Activated naive CD4-positive, alpha-beta T cell treated with anti-CD3 and anti-CD28 coated beads, Interleukin-2, amount 50 U/mL, for 16 hours (primary cell): ENCODE results near the gene CSH2.
A peak's percentile ranks its signal among the peaks of the same experiment; 100 is the strongest.
"Not testable (repeated sequence)": the region's sequence is repeated elsewhere in the genome, so short reads cannot be mapped to it uniquely, and the experiment has no call there.

ENCODE experiments used
- DNase-seq: peaks from one replicate; pipeline ENCODE4 v3.0.0-alpha.2; 2020

The CSH2 gene

DNA sequence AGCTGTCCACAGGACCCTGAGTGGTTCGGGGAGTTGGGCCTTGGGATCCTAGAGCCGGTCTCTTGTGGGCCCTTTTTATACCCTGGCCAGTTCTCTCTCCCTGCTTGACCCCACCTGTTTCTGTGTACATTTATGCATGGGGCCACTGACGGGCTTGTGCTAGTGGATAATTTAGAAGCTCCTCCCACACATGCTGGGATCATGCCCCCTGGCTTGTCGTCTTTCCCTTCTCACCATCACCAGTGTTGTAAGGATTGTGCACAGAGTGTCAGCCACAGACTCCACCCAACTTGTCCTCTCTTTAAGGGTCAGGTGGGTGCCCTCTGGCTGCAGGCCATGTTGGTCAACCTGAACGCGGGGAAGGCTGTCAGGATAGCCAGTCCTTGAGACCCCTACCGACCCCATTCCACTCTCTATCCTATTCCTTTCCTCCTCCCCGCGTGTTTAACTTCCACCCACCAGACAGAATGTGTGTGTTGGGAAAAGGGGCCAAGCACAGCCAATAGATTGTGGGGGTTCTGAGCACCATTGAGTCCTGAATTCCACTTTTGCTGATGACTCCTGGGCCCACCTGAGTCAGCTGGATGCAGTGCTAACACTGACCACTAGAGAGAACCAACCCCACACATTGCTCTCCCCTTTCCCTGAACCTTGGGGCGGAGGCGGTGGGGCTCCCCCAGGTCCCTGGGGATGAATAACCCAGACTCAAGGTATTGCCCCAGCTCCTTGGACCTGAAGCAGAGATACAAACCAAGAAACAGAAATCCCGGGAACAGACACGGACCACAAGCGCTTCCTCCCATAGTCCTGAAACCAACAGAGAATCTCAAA lies 23.3 kb upstream of the CSH2 start, which contains the start of gene CSH1:
Gene CSH1, minus strand, starts transcription at position 51 of the 831 bp plus-strand sequence. CDS start 63 bp downstream, outside the sequence.
- not testable (repeated sequence) for DNase-seq

DNA sequence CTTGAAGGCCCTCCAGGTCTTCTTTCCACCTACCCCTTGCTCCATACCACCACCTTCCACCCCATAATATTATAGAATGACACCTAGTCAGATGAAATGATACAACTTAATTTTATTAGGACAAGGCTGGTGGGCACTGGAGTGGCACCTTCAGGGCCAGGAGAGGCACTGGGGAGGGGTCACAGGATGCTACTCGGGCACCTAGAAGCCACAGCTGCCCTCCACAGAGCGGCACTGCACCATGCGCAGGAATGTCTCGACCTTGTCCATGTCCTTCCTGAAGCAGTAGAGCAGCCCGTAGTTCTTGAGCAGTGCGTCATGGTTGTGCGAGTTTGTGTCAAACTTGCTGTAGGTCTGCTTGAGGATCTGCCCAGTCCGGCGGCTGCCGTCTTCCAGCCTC lies 21.3 kb upstream of the CSH2 start:
- not testable (repeated sequence) for DNase-seq

DNA sequence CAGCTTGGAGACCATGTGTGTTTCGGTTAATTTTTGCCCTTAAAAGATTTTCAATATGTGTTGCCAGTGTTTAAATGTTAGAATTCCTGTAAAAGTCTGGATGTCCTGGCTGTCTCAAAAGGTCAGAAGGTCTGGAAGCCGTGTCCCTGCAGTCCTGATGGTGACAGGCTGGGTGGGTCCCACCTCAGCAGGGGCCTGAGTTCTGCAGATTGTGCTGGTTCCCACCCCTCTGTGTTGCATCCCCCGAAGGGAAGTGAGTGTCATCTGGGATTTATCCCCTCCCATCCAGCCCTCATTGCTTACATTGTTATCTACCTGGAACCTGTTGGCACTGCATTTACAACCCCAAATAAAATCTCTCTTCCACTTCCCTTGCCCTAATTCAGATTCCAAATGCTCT lies 20.5 kb upstream of the CSH2 start:
- DNase-seq = not testable (repeated sequence)

DNA sequence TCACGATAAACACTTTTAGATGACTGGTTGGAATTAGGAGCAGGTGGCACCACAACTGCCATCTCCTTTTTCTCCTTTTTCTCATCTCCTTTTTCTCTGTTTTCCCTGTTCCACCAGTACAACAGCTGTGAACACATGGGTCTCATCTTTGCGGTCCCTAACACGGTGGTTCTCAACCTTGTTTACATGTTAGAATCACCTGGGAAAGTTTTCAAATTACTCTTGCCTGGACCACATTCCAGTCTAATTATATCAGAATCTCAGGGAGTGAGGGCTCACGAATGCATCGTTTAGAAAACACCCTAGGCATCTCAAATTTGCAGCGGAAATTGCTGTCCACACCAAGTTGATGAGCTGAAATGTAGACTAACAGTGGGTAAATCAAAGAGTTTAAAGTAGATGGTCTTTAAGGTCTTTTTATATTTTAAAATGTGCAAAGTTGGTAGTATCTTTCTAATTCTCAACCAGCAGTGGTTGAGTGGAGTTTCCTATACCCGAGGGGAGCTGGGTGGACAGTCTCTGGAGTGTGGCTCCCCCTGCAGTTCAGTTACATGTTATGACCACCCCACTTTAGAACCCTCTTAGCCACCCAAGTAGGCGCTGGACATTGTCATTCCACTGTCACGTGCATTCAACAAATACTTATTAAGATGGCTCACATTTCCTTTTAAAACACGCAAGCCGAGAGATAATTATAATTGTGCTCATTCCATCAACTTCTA lies 19.0 kb upstream of the CSH2 start:
- not testable (repeated sequence) for DNase-seq

DNA sequence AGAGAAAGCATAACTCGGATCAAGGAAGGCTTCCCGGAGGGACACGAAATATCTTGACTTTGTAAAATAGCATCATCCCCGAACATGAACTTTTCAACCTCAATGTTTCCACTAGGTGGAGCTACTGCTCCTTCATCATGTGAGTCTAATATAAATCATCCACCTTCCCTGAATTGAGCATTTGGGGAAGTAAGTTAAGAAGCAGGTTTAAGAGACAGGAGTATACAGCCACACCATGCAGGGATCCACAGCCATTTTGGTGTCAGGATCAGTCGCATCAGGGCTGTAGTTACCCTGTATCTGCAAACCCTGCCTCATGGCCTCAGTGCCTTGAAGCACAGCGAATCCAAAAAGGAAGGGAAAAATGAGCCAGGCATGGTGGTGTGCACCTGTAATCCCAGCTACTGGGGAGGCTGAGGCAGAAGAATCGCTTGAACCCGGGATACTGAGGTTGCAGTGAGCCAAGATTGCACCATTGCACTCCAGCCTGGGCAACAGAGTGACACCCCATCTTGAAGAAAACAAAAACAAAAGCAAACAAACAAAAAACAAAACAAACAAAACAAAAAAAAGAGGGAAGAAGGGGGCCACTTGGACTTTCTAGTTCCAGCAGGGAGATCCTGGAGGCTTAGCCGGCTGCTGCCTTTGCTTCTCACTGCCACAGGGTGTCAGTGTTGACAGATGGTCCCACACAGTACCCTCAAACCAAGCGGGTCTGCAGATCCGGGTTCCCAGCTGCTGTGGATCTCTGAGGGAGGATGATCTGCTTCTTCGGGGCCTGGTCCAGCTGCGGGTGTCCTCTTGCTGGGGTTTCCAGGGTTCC lies 15.8 kb upstream of the CSH2 start:
- not testable (repeated sequence) for DNase-seq

DNA sequence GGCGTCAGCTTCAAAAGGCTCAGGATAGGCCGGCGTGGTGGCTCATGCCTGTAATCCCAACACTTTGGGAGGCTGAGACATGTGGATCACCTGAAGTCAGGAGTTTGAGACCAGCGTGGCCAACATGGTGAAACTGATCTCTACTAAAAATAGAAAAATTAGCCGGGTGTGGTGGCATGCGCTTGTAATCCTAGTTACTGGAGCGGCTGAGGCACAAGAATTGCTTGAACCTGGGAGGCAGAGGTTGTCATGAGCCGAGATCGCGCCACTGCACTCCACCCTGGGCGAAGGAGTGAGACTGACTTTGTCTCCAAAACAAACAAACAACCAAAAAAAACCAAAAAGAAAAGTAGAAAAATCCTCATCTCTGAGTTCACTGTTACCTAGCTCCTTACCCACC lies 11.6 kb upstream of the CSH2 start:
- not testable (repeated sequence) for DNase-seq

DNA sequence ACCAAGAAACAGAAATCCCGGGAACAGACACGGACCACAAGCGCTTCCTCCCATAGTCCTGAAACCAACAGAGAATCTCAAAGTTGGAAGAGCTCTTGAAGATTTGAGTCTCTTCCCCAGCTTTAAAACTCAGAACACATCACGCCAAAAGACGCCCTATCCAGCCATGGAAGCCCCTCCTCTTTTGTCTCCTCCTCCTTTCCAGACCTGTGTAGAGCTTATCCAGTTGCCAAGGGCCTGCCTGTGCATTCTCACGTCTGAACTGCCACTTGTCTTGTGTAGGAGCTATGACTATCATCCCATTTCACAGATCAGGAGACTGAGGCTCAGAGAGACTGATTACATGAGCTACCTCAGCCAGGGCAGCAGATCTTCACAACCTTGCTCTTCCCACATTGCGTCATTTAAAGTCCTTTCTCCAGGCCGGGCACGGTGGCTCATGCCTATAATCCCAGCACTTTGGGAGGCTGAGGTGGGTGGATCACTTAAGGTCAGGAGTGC lies 9.2 kb upstream of the CSH2 start:
- not testable (repeated sequence) for DNase-seq

DNA sequence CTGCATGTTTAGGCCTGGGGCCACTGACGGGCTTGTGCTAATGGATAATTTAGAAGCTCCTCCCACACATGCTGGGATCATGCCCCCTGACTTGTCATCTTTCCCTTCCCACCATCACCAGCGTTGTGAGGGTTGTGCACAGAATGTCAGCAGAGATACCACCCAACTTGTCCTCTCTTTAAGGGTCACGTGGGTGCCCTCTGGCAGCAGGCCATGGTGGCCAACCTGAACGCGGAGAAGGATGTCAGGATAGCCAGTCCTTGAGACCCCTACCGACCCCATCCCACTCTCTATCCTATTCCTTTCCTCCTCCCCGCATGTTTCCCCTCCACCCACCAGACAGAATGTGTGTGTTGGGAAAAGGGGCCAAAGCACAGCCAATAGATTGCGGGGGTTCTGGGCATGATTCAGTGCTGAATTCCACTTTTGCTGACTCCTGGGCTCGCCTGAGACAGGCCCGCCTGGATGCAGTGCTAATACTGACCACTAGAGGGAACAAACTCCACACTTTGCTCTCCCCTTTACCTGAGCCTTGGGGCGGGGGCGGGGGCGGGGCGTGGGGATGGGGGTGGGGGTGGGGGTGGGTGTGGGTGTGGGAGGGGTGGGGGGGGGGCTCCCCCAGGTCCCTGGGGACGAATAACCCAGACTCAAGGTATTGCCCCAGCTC lies 8.6 kb upstream of the CSH2 start, which contains the start of gene GH2:
Gene GH2, minus strand, starts transcription at position 10 of the 667 bp plus-strand sequence. CDS start 143 bp downstream, outside the sequence.
- DNase-seq = peak; percentile 66

DNA sequence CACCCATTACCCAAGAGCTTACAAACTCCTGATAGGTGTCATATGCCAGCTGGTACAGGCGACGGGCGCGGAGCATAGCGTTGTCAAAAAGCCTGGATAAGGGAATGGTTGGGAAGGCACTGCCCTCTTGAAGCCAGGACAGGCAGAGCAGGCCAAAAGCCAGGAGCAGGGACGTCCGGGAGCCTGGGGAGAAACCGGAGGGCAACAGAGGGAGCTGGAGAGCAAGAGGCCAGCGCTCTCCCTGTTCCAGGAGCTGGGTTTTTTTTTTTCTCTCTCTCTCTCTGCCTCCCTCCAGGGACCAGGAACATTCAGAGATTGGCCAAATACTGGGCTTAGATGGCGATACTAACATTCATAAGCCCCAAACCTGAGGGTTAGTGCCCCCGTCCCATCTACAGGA lies 7.9 kb upstream of the CSH2 start:
- DNase-seq = not testable (repeated sequence)

DNA sequence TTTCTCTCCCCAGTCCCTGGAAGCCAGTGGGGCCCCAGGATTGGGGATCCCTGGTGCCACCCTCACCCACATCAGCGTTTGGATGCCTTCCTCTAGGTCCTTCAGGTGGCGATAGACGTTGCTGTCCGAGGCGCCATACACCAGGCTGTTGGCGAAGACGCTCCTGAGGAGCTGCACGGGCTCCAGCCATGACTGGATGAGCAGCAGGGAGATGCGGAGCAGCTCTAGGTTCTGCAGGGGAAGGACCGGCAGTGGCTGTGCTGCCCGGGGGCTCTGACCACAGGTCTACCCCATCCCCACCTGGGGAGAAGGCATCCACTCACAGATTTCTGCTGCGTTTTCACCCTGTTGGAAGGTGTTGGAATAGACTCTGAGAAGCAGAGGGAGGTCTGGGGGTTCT lies 7.2 kb upstream of the CSH2 start:
- DNase-seq = no peak

DNA sequence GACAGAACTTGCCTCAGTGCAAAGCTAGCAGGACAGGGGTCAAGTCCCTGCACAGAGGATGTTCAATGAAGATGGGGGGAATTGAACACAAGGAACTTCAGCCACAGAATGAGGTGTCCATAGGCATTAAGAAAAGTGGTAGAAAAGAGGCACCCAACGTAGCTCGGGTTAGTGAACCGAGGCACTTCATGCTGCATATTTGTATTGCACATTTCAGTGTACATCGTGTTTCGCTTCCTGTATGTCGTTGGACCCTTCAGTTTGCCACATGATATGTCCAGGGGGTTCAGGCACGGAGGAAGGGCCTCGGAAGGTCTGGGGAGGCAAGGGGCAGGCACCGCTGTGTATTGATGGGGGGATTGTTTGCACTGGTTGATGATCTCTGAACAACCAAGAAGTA lies 4.9 kb upstream of the CSH2 start:
- DNase-seq = not testable (repeated sequence)

DNA sequence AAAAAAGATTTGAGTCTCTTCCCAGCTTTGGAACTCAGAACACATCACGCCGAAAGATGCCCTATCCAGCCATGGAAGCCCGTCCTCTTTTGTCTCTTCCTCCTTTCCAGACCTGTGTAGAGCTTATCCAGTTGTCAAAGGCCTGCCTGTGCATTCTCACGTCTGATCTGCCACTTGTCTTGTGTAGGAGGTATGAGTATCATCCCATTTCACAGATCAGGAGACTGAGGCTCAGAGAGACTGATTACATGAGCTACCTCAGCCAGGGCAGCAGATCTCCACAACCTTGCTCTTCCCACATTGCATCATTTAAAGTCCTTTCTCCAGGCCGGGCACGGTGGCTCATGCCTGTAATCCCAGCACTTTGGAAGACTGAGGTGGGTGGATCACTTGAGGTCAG lies 1.2 kb upstream of the CSH2 start:
- not testable (repeated sequence) for DNase-seq

DNA sequence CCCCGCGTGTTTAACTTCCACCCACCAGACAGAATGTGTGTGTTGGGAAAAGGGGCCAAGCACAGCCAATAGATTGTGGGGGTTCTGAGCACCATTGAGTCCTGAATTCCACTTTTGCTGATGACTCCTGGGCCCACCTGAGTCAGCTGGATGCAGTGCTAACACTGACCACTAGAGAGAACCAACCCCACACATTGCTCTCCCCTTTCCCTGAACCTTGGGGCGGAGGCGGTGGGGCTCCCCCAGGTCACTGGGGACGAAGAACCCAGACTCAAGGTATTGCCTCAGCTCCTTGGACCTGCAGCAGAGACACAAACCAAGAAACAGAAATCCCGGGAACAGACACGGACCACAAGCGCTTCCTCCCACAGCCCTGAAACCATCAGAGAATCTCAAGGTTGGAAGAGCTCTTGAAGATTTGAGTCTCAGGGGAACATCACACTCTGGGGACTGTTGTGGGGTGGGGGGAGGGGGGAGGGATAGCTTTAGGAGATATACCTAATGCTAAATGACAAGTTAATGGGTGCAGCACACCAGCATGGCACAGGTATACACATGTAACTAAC lies 667 bp upstream of the CSH2 start:
- not testable (repeated sequence) for DNase-seq

DNA sequence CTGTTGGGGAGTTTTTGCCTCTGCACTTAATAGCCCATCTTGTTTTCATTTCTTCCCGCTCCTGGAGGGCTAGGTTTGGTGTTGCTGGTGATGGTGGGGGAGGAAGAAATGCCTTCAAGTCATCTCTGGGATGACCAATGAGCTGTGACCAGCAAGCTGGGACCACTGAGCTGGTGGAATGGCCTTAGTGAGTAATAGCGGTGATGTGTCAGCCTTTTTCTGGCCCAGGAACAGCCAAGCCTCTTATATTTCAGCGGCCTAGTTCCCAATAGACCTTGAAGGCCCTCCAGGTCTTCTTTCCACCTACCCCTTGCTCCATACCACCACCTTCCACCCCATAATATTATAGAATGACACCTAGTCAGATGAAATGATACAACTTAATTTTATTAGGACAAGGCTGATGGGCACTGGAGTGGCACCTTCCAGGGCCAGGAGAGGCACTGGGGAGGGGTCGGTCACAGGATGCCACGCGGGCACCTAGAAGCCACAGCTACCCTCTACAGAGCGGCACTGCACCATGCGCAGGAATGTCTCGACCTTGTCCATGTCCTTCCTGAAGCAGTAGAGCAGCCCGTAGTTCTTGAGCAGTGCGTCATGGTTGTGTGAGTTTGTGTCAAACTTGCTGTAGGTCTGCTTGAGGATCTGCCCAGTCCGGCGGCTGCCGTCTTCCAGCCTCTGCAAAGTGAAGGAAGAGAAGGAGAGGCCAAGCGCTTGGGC lies 1.7 kb downstream of the CSH2 start:
- DNase-seq = not testable (repeated sequence)

DNA sequence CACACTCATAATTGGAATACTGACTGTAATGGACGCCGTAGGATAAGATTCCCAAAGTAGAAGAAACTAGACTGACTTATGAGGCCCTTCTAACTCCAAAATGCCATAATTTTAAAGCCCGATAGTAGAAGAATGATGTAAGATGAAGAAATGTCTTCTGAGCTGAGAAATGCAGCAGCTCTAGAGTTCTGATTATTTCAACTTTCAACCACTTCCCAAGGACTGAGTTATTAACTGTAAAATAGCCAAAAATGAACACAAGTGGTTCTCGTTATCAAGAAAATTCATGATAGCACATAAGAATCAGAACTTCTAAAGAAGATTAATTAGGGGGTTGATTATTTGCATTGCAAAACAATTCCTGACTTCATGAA lies 3.2 kb downstream of the CSH2 start:
- DNase-seq = not testable (repeated sequence)

DNA sequence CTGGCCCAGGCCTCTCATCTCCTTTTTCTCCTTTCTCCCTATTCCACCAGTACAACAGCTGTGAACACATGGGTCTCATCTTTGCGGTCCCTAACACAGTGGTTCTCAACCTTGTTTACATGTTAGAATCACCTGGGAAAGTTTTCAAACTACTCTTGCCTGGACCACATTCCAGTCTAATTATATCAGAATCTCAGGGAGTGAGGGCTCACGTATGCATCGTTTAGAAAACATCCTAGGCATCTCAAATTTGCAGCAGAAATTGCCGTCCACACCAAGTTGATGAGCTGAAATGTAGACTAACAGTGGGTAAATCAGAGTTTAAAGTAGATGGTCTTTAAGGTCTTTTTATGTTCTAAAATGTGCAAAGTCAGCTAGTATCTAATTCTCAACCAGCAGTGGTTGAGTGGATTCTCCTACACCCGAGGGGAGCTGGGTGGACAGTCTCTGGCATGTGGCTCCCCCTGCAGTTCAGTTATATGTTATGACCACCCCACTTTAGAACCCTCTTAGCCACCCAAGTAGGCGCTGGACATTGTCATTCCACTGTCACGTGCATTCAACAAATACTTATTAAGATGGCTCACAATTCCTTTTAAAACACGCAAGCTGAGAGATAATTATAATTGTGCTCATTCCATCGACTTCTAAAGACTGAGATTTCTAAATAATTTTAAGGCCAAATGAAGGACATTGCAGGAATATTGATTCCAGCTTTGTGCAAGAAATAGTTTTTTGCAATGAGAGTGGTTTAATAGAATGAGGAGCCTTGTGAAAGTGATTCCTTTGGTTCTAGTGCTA lies 3.8 kb downstream of the CSH2 start:
- DNase-seq = not testable (repeated sequence)

DNA sequence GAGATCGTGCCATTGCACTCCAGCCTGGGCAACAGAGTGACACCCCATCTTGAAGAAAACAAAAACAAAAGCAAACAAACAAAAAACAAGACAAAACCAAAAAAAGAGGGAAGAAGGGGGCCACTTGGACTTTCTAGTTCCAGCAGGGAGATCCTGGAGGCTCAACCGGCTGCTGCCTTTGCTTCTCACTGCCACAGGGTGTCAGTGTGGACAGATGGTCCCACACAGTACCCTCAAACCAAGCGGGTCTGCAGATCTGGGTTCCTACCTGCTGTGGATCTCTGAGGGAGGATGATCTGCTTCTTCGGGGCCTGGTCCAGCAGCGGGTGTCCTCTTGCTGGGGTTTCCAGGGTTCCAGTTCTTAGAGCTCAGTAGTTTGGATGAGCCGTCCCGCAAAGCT lies 6.9 kb downstream of the CSH2 start:
- not testable (repeated sequence) for DNase-seq

DNA sequence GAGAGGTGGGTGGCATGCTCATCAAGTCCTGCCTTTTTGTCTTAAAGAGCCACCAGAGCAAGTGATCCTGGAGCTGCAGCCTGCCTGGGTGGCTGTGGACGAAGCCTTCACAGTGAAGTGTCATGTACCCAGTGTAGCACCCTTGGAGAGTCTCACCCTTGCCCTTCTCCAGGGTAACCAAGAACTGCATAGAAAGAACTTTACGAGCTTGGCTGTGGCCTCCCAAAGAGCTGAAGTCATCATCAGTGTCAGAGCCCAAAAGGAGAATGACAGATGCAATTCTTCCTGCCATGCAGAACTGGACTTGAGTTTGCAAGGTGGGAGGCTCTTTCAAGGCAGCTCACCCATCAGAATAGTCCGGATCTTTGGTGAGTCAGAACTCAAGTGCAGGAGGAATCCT lies 14.2 kb downstream of the CSH2 start:
- DNase-seq = no peak

DNA sequence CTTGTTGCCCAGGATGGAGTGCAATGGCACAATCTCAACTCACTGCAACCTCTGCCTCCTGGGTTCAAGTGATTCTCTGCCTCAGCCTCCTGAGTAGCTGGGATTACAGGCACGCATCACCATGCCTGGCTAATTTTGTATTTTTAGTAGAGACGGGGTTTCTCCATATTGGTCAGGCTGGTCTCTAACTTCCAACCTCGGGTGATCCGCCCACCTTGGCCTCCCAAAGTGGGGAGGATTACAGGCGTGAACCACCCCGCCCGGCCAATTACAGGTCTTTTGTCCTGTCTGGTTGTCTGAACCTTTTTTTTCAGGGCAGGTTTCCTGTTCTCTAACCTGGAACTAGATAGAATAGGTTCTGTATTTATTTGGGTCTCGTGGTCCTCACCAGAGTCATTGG lies 17.1 kb downstream of the CSH2 start:
- not testable (repeated sequence) for DNase-seq

DNA sequence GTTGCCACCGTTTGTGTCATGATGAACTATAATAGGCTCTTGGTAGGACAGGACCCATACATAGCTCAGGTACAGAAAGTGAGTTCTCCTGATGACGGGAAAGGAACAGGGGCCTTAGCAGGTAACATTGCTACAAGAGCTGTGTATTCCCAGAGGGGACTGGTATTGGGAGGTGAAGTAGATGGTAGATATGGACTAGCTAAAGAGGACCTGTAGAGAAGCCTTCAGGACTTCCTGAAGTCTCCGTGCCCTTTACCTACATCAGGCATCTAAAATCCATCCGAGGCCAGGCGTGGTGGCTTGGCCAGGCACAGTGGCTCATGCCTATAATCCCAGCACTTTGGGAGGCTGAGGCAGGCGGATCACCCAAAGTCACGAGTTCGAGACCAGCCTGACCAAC lies 18.3 kb downstream of the CSH2 start:
- no peak for DNase-seq
